SJSA1 (cell line): ENCODE data around the gene TXNRD2. TPM values are rescaled to one million over a fixed set of nuclear protein-coding genes. Genes with fewer than 3 reads are reported as not detected.
"Not testable (repeated sequence)": the region's sequence is repeated elsewhere in the genome, so short reads cannot be mapped to it uniquely, and the experiment has no call there.

Source experiments
- DNase-seq, 2 experiments: peaks; one replicate each; pipeline ENCODE4 v3.0.0-alpha.2; 2015 to 2020; ENCODE audit warnings: low spot score in 2 of 2, low read depth in 1 of 2
- H3K27ac ChIP-seq: fragments of 250-450 bp; sonication (Bioruptor Pico); 2 replicates; pipeline ENCODE4 v1.5.1; 2020; ENCODE audit warnings: mild to moderate bottlenecking, moderate library complexity
- H3K27me3 ChIP-seq: fragments of 250-450 bp; sonication (Bioruptor Pico); replicated peaks from 2 replicates; pipeline ENCODE4 v1.5.1; 2020; ENCODE audit warnings: mild to moderate bottlenecking, moderate library complexity
- H3K36me3 ChIP-seq: fragments of 250-450 bp; sonication (Bioruptor Pico); 2 replicates; pipeline ENCODE4 v1.5.1; 2020; ENCODE audit warnings: mild to moderate bottlenecking
- H3K4me1 ChIP-seq: fragments of 250-450 bp; sonication (Bioruptor Pico); replicated peaks from 2 replicates; pipeline ENCODE4 v1.6.1; 2021; ENCODE audit warnings: mild to moderate bottlenecking
- H3K4me3 ChIP-seq: fragments of 250-450 bp; sonication (Bioruptor Pico); 2 replicates; pipeline ENCODE4 v1.5.1; 2020; ENCODE audit warnings: mild to moderate bottlenecking
- H3K9me3 ChIP-seq: fragments of 250-450 bp; sonication (Bioruptor Pico); replicated peaks from 2 replicates; pipeline ENCODE4 v1.5.1; 2020; ENCODE audit warnings: mild to moderate bottlenecking
- total RNA-seq: library from RNA; depleted of rRNA; stranded (reverse); fragments of >200 nt; shearing (Covaris generic); gene quantifications from 2 replicates; pipeline ENCODE4 v1.2.3, GENCODE V29; 2014; rRNA removed

The TXNRD2 gene
- total RNA-seq, 1 experiment from 2014 or later, result 42.5 TPM

- no peak overlapping the region for H3K4me3 ChIP-seq
- DNase-seq, result no peak
- no peaks in the 10 kb centered on the region for H3K27me3 ChIP-seq
- no peaks in the 10 kb centered on the region for H3K9me3 ChIP-seq
- H3K36me3 ChIP-seq, result no peaks in the 10 kb centered on the region
- no peak overlapping the region for H3K27ac ChIP-seq
- no peaks in the 10 kb centered on the region for H3K4me1 ChIP-seq
These were observed 107.0 kb downstream of the TXNRD2 start for GRCh38 chr22:19834599-19834998.

GRCh38 chr22:19833327-19833726, 108.3 kb downstream of the TXNRD2 start:
- H3K27me3 ChIP-seq, H3K4me1 ChIP-seq, H3K36me3 ChIP-seq, H3K4me3 ChIP-seq, DNase-seq, H3K9me3 ChIP-seq, H3K27ac ChIP-seq: not testable (repeated sequence)

- DNase-seq, result no peak
- Histone ChIP-seq H3K36me3 (no peaks in the 10 kb centered on the region), H3K9me3 (no peaks in the 10 kb centered on the region), H3K27ac (no peak overlapping the region), H3K4me3 (no peak overlapping the region), H3K4me1 (no peaks in the 10 kb centered on the region), H3K27me3 (no peaks in the 10 kb centered on the region)
These were observed 109.0 kb downstream of the TXNRD2 start for GRCh38 chr22:19832476-19833108.

GRCh38 chr22:19831979-19832378, 109.6 kb downstream of the TXNRD2 start:
- H3K4me1 ChIP-seq, H3K27me3 ChIP-seq, H3K27ac ChIP-seq, H3K9me3 ChIP-seq, H3K36me3 ChIP-seq, DNase-seq, H3K4me3 ChIP-seq: not testable (repeated sequence)

- no peak overlapping the region for H3K27ac ChIP-seq
- no peaks in the 10 kb centered on the region for H3K4me1 ChIP-seq
- no peak for DNase-seq
- no peaks in the 10 kb centered on the region for H3K27me3 ChIP-seq
- no peaks in the 10 kb centered on the region; the same call in 1 of the 2 replicates for H3K36me3 ChIP-seq
- H3K4me3 ChIP-seq, result no peak overlapping the region
- no peaks in the 10 kb centered on the region for H3K9me3 ChIP-seq
These were observed 110.6 kb downstream of the TXNRD2 start for GRCh38 chr22:19831016-19831415.

GRCh38 chr22:19828035-19828401, 113.6 kb downstream of the TXNRD2 start:
- DNase-seq, result no peak
- Histone ChIP-seq H3K27me3 (no peaks in the 10 kb centered on the region), H3K4me1 (no peaks in the 10 kb centered on the region), H3K36me3 (no peaks in the 10 kb centered on the region; the same call in 1 of the 2 replicates), H3K27ac (no peak overlapping the region), H3K9me3 (no peaks in the 10 kb centered on the region), H3K4me3 (no peak overlapping the region)

- no peak overlapping the region for H3K4me3 ChIP-seq
- H3K4me1 ChIP-seq, result no peaks in the 10 kb centered on the region
- H3K36me3 ChIP-seq, result no peaks in the 10 kb centered on the region; the same call in 1 of the 2 replicates
- H3K27me3 ChIP-seq, result no peaks in the 10 kb centered on the region
- no peak for DNase-seq
- H3K9me3 ChIP-seq, result no peaks in the 10 kb centered on the region
- H3K27ac ChIP-seq, result no peak overlapping the region
These were observed 114.1 kb downstream of the TXNRD2 start for GRCh38 chr22:19827341-19828034.

- Histone ChIP-seq H3K4me1 (no peaks in the 10 kb centered on the region), H3K27me3 (no peaks in the 10 kb centered on the region), H3K4me3 (no peak overlapping the region), H3K36me3 (no peaks in the 10 kb centered on the region; the same call in 1 of the 2 replicates), H3K27ac (no peak overlapping the region), H3K9me3 (no peaks in the 10 kb centered on the region)
- no peak for DNase-seq
These were observed 115.0 kb downstream of the TXNRD2 start for GRCh38 chr22:19826619-19826950.

GRCh38 chr22:19825904-19826618, 115.6 kb downstream of the TXNRD2 start:
- Histone ChIP-seq H3K27ac (no peak overlapping the region), H3K36me3 (no peaks in the 10 kb centered on the region; the same call in 1 of the 2 replicates), H3K4me3 (no peak overlapping the region), H3K9me3 (no peaks in the 10 kb centered on the region), H3K27me3 (no peaks in the 10 kb centered on the region), H3K4me1 (0 out of 2 replicates have a peak, but pooled peaks cover 1% of the 10 kb centered on the region)
- no peak for DNase-seq

Other genes starting within 250 kb of the TXNRD2 start
- gene SEPTIN5, start 227.3 kb downstream of the TXNRD2 start, total RNA-seq, result 8.8 and 13.3 TPM in 2 replicates
- 0.53 and 4.9 TPM in 2 replicates for gene GP1BB, start 218.3 kb downstream of the TXNRD2 start, total RNA-seq
- gene TBX1, start 181.0 kb downstream of the TXNRD2 start, total RNA-seq, result 0.31 and 0.61 TPM in 2 replicates
- gene GNB1L, start 86.9 kb downstream of the TXNRD2 start, total RNA-seq, result 12.2 and 17.7 TPM in 2 replicates
- 11.5 and 11.7 TPM in 2 replicates for gene RTL10, start 86.9 kb downstream of the TXNRD2 start, total RNA-seq
- gene COMT, start within 50 bp of the TXNRD2 start, total RNA-seq, result 288 and 492 TPM in 2 replicates
- 1.4 and 3.0 TPM in 2 replicates for gene ARVCF, start 75.0 kb upstream of the TXNRD2 start, total RNA-seq
- 19.6 and 36.9 TPM in 2 replicates for gene TANGO2, start 79.3 kb upstream of the TXNRD2 start, total RNA-seq
- gene DGCR8, start 138.4 kb upstream of the TXNRD2 start, total RNA-seq, result 24.8 and 26.5 TPM in 2 replicates
- gene RANBP1, start 174.3 kb upstream of the TXNRD2 start, total RNA-seq, result 962 and 1,093 TPM in 2 replicates
- 39.9 and 58.7 TPM in 2 replicates for gene TRMT2A, start 175.4 kb upstream of the TXNRD2 start, total RNA-seq
- 9.0 and 10.6 TPM in 2 replicates for gene ZDHHC8, start 190.0 kb upstream of the TXNRD2 start, total RNA-seq
- 0.16 and 0.84 TPM in 2 replicates for gene CCDC188, start 209.2 kb upstream of the TXNRD2 start, total RNA-seq